Smooth muscle cell (in vitro differentiated cells): ENCODE data around the gene ATG7. TPM values are rescaled to one million over a fixed set of nuclear protein-coding genes. Genes with fewer than 3 reads are reported as not detected.

Experiments used
- DNase-seq: peaks from one replicate; lab custom pipeline; 2025; ENCODE audit not compliant: unreplicated experiment; lab: John Stamatoyannopoulos, UW
- H2AFZ ChIP-seq: fragments of 200-600 bp; sonication (generic); 2 replicates; pipeline ENCODE4 v1.6.0; 2016; ENCODE audit warnings: antibody characterized with exemption, low read depth, mild to moderate bottlenecking
- H3F3A ChIP-seq: fragments of 200-600 bp; sonication (generic); 2 replicates; pipeline ENCODE4 v1.6.0; 2017; ENCODE audit warnings: antibody characterized with exemption, low read depth
- H3K27ac ChIP-seq: fragments of 200-600 bp; sonication (generic); 2 replicates; pipeline ENCODE4 v1.5.1; 2016; ENCODE audit warnings: low read depth, mild to moderate bottlenecking
- H3K27me3 ChIP-seq: fragments of 200-600 bp; sonication (generic); 2 replicates; pipeline ENCODE4 v1.6.1; 2016; ENCODE audit warnings: low read depth, mild to moderate bottlenecking
- H3K36me3 ChIP-seq: fragments of 200-600 bp; sonication (generic); 2 replicates; pipeline ENCODE4 v1.5.1; 2016; ENCODE audit warnings: low read depth
- H3K4me1 ChIP-seq: fragments of 200-600 bp; sonication (generic); 2 replicates; pipeline ENCODE4 v1.5.1; 2016; ENCODE audit warnings: low read depth
- H3K4me2 ChIP-seq: fragments of 200-600 bp; sonication (generic); 2 replicates; pipeline ENCODE4 v1.6.0; 2016; ENCODE audit warnings: mild to moderate bottlenecking
- H3K4me3 ChIP-seq: fragments of 200-600 bp; sonication (generic); 2 replicates; pipeline ENCODE4 v1.5.1; 2016; ENCODE audit warnings: mild to moderate bottlenecking
- H3K79me2 ChIP-seq: fragments of 200-600 bp; sonication (generic); 2 replicates; pipeline ENCODE4 v1.6.0; 2016; ENCODE audit warnings: low read depth, mild to moderate bottlenecking
- H3K9ac ChIP-seq: fragments of 200-600 bp; sonication (generic); 2 replicates; pipeline ENCODE4 v1.6.0; 2016; ENCODE audit warnings: low read depth
- H3K9me3 ChIP-seq: fragments of 200-600 bp; sonication (generic); replicated peaks from 2 replicates; pipeline ENCODE4 v1.5.1; 2016; ENCODE audit warnings: low read depth
- H4K20me1 ChIP-seq: fragments of 200-600 bp; sonication (generic); 2 replicates; pipeline ENCODE4 v1.6.0; 2016; ENCODE audit warnings: low read depth
- CTCF ChIP-seq: fragments of 200-600 bp; sonication (generic); IDR thresholded peaks from 2 replicates; pipeline ENCODE4 v1.5.1; 2017; ENCODE audit warnings: borderline replicate concordance, mild to moderate bottlenecking, antibody characterized with exemption; ENCODE audit not compliant: insufficient read depth, poor library complexity, severe bottlenecking
- WGBS: methylation state at CpG from one replicate; pipeline ENCODE4 v1.1.7; 2016; ENCODE audit warnings: low lambda C conversion rate; 5-methylcytosine and 5-hydroxymethylcytosine counted together
- polyA plus RNA-seq: library from polyadenylated mRNA; unstranded; fragments of >200 nt; fragmentation: Nextera tagmentation; extraction: Ambion mirVana; gene quantifications from 2 replicates; pipeline ENCODE4 v1.2.1, GENCODE V29; 2016
- total RNA-seq: library from RNA; depleted of rRNA; stranded (reverse); fragments of >200 nt; gene quantifications from 2 replicates; pipeline ENCODE4 v1.2.3, GENCODE V29; 2014

The ATG7 gene
- total and polyA plus RNA-seq, 2 experiments from 2014 or later = 19.4 to 40.3 TPM

- no peak overlapping the region for H3K27ac ChIP-seq
- no peaks in the 10 kb centered on the region for H4K20me1 ChIP-seq
- no peak overlapping the region for H3K4me3 ChIP-seq
- no peak for TF ChIP-seq CTCF
- no peaks in the 10 kb centered on the region for H3K36me3 ChIP-seq
- peak overlapping the region; percentile 40 for H3K4me2 ChIP-seq
- H3K9ac ChIP-seq = no peak overlapping the region
- peaks cover 28% of the 10 kb centered on the region for H3K4me1 ChIP-seq
- H3K9me3 ChIP-seq = no peaks in the 10 kb centered on the region
- no peaks in the 10 kb centered on the region for H3K27me3 ChIP-seq
- no peaks in the 10 kb centered on the region for H3F3A ChIP-seq
- no peak for DNase-seq
- H2AFZ ChIP-seq = no peak overlapping the region
- WGBS = 93% methylated on average over 5 of the region's 5 CpGs
- H3K79me2 ChIP-seq = no peaks in the 10 kb centered on the region
These were observed 118.4 kb downstream of the ATG7 start for GRCh38 chr3:11390411-11391131.

GRCh38 chr3:11391174-11391879 is 119.1 kb downstream of the ATG7 start:
- H3K79me2 ChIP-seq = no peaks in the 10 kb centered on the region
- WGBS = 78% methylated on average over 6 of the region's 6 CpGs
- peak overlapping the region; percentile 55 for H3K27ac ChIP-seq
- H4K20me1 ChIP-seq = no peaks in the 10 kb centered on the region
- H2AFZ ChIP-seq = no peak overlapping the region
- no peaks in the 10 kb centered on the region for H3K9me3 ChIP-seq
- peak overlapping the region; percentile 73 for H3K4me2 ChIP-seq
- no peak for DNase-seq
- no peaks in the 10 kb centered on the region for H3K36me3 ChIP-seq
- H3K9ac ChIP-seq = no peak overlapping the region
- H3F3A ChIP-seq = no peaks in the 10 kb centered on the region
- H3K4me1 ChIP-seq = peaks cover 25% of the 10 kb centered on the region
- H3K27me3 ChIP-seq = no peaks in the 10 kb centered on the region
- TF ChIP-seq CTCF = no peak
- no peak overlapping the region for H3K4me3 ChIP-seq

DNA sequence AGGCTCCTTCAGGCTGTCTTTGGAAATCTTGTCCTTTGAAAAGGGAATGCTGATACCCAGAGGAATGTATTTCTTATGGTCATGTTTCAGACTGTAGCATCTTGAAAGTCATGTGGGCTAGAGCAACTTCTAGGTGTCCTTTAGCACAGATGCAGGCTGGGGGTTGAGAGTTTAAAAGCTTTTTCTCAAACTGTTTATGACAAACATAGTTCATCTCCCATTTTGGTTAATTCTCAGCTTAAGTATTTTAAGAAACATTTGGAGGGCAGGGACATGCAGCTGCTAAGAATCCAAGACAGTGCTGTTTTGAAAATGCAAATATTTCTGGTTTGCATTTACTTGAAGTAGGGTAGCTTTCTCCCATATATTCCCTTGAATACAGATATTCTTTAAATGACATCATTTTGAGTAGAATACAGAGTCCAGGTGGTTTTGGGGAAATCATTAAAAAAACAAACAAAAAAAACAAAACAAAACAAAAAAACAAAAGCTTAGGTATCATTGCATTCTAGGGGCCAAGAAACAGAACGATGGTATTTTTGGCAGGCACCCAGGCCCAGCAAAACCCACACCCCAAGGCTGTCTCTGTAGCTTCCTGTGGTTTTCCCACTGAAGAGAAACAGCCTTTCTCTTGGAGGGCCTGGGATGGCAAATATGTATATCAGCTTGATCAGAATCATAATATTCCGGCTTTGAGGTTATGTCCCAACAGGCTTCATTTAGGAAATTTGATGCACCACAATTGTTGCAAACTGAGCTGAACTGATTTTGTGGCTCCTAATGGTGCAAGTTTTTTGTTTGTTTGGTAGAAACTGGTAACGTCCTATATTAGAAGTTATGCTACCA is 120.0 kb downstream of the ATG7 start:
- H3K27ac ChIP-seq = peak overlapping the region; percentile 55
- peaks cover 25% of the 10 kb centered on the region for H3K4me1 ChIP-seq
- WGBS = 40% methylated on average over 3 of the region's 3 CpGs
- DNase-seq = no peak
- no peaks in the 10 kb centered on the region for H3K36me3 ChIP-seq
- no peak overlapping the region for H2AFZ ChIP-seq
- H3K9ac ChIP-seq = no peak overlapping the region
- H3K4me3 ChIP-seq = no peak overlapping the region
- no peaks in the 10 kb centered on the region for H3K9me3 ChIP-seq
- H3F3A ChIP-seq = no peaks in the 10 kb centered on the region
- no peak for TF ChIP-seq CTCF
- H3K4me2 ChIP-seq = peak overlapping the region; percentile 73
- no peaks in the 10 kb centered on the region for H3K27me3 ChIP-seq
- H4K20me1 ChIP-seq = no peaks in the 10 kb centered on the region
- H3K79me2 ChIP-seq = no peaks in the 10 kb centered on the region
